HG03025 (cell line): ENCODE measurements around the gene PCNX2.
"Not testable (repeated sequence)": the region's sequence is repeated elsewhere in the genome, so short reads cannot be mapped to it uniquely, and the experiment has no call there.

Experiments used
- ATAC-seq: cut with Tn5 transposase; IDR thresholded peaks from one replicate; pipeline ENCODE4 v1.9.1; 2021; ENCODE audit warnings: mild to moderate bottlenecking, moderate library complexity; ENCODE audit not compliant: unreplicated experiment, low FRiP score

PCNX2 gene

GRCh38 chr1:233112186-233113008, 183.1 kb downstream of the PCNX2 start:
- ATAC-seq, result no peak

GRCh38 chr1:233111731-233112130, 183.8 kb downstream of the PCNX2 start:
- ATAC-seq, result no peak

- ATAC-seq, result no peak
Measured at GRCh38 chr1:233109096-233109495, 186.4 kb downstream of the PCNX2 start.

GRCh38 chr1:233107716-233108130, 187.8 kb downstream of the PCNX2 start:
- not testable (repeated sequence) for ATAC-seq

GRCh38 chr1:233107130-233107660, 188.3 kb downstream of the PCNX2 start:
- no peak for ATAC-seq

GRCh38 chr1:233105225-233105624, 190.3 kb downstream of the PCNX2 start:
- ATAC-seq, result no peak

GRCh38 chr1:233102341-233102740, 193.2 kb downstream of the PCNX2 start:
- no peak for ATAC-seq

GRCh38 chr1:233097959-233098580, 197.5 kb downstream of the PCNX2 start:
- ATAC-seq, result no peak

- ATAC-seq, result no peak
Measured at GRCh38 chr1:233097546-233097945, 198.0 kb downstream of the PCNX2 start.

- no peak for ATAC-seq
Measured at GRCh38 chr1:233094691-233095090, 200.8 kb downstream of the PCNX2 start.

GRCh38 chr1:233094269-233094668, 201.3 kb downstream of the PCNX2 start:
- ATAC-seq, result no peak

- no peak for ATAC-seq
Measured at GRCh38 chr1:233090746-233091494, 204.6 kb downstream of the PCNX2 start.

GRCh38 chr1:233089251-233089650, 206.3 kb downstream of the PCNX2 start:
- ATAC-seq, result no peak

GRCh38 chr1:233088613-233089012, 206.9 kb downstream of the PCNX2 start:
- no peak for ATAC-seq

GRCh38 chr1:233086961-233087881, 208.3 kb downstream of the PCNX2 start:
- no peak for ATAC-seq

- no peak for ATAC-seq
Measured at GRCh38 chr1:233085566-233085965, 210.0 kb downstream of the PCNX2 start.

GRCh38 chr1:233082778-233083550, 212.6 kb downstream of the PCNX2 start:
- peak; percentile 86 for ATAC-seq

GRCh38 chr1:233081735-233082134, 213.8 kb downstream of the PCNX2 start:
- ATAC-seq, result no peak

GRCh38 chr1:233080827-233081226, 214.7 kb downstream of the PCNX2 start:
- not testable (repeated sequence) for ATAC-seq
